HG03175 (cell line): ENCODE measurements around the gene BECN2.

Experiments used
- ATAC-seq: cut with Tn5 transposase; IDR thresholded peaks from one replicate; pipeline ENCODE4 v1.9.1; 2021; ENCODE audit warnings: mild to moderate bottlenecking, moderate library complexity; ENCODE audit not compliant: unreplicated experiment

Gene BECN2

DNA sequence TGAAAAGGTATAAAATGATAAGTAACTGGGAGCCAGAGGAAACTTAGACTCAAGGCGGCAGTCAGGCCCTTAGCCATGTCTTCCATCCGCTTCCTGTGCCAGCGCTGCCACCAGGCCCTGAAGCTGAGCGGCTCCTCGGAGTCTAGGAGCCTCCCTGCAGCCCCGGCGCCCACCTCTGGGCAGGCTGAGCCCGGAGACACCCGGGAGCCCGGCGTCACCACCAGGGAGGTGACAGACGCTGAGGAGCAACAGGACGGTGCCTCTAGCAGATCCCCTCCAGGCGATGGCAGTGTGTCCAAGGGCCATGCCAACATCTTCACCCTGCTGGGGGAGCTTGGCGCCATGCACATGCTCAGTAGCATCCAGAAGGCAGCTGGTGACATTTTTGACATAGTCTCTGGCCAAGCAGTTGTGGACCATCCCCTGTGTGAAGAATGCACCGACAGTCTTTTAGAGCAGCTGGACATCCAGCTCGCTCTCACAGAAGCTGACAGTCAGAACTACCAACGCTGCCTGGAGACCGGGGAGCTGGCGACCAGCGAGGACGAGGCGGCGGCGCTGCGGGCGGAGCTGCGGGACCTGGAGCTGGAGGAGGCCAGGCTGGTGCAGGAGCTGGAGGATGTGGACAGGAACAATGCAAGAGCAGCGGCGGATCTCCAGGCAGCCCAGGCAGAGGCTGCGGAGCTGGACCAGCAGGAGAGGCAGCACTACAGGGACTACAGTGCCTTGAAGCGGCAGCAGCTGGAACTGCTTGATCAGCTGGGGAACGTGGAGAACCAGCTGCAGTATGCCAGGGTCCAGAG, at the start of gene BECN2:
BECN2 (plus strand) TSS at position 76 of the 803 bp plus-strand sequence; CDS start at position 76, 0 bp downstream.
- ATAC-seq: no peak

GRCh38 chr1:241916196-241916595, 41.4 kb upstream of the BECN2 start:
- no peak for ATAC-seq

DNA sequence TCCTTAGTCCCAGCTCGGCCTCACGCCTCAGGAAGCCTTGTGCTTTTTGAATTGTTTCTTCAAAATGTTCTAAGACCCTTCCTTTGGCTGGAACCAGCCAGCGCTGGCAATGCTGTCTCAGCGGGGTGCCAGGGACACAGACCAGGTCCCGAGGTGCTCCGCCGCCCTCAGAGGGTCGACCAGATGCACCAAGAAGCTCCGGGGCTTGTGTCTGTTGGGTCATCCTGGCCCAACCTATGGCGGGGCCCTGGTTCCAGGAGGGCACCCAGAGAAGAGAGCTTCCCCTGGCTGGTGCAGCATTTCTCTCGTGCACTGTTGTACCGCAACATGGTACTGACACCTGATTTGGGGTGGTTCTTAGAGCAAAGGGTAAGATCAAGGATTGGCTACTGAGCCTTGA, 40.1 kb upstream of the BECN2 start:
- ATAC-seq: no peak

DNA sequence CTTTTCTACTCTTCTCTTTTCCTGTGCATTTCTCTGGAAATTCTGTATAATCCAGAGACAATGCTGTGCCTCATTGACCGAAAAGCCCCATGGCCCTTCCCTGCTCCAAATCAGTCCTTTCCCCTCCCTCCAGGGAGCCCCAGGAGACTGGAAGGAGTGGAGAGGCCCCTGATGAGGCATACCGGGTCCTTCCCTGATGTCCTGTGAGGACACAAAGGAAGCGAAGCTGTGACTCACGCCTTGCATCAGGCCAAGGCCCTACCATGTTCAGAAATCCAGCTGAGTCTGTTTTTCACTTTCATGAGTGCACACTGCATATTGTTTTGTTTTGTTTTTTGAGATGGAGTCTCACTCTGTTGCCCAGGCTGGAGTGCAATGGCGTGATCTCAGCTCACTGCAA, 38.7 kb upstream of the BECN2 start:
- ATAC-seq: no peak

DNA sequence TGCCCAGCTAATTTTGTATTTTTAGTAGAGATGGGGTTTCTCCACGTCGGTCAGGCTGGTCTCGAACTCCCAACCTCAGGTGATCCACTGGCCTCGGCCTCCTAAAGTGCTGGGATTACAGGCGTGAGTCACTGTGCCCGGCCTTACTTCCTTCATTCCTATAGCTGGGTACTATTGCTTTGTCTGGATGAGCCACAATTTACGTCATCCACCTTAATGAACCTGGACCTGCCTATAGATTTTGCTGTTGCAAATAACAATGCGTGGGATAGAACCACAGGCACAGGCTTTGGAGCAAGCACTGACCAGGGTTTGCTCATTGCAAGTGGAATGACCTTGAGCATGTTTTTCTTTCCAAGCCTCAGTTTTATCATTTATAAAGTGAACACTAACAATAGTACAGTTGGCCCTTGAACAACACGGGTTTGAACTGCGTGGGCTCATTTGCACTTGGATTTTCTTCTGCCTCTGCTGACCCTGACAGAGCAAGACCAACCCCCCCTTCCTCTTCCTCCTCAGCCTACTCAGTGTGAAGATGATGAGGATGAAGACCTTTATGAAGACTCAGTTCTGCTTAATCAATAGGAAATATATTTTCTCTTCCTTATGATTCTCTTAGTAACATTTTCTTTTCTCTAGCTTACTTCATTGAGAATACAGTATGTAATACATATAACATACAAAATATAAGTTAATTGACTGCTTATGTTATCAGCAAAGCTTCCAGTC, 33.3 kb upstream of the BECN2 start:
- ATAC-seq: no peak

DNA sequence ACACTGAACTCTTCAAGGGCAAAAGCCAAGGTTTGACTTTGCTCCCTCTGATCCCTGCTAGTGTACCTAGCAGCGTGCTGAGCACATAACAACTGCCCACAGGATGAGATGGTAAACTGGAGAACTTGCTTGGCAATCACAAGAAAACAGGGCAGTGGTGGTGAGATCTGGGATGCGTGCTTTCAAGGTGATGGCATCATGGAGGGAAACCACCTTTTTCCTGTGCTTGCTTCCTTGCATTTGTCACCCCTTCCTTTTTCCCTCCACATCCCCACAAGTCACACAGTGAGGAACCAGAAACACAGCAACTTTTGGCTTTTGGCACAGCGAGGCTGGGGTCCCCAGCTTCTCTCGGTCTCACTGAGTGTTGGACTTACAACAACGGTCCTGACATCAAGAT, 31.4 kb upstream of the BECN2 start:
- no peak for ATAC-seq

DNA sequence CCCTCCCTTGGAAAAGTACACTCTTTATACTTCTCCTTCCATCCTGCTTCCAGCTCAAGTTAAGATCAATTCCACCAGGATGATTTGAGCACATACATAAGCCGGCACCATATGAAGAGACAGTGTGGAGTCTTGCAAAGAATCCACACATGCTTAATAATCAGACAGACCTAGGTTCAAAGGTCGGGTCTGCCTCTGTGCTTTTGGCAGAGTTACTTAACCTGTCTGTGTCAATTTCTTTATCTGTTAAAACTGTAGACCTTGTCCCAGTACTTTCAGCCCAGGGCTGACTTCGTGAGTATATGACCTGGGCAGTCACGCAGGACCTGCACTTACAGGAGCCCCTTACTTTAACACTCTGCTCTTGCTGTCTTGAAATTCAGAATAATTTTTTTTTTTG, 30.2 kb upstream of the BECN2 start:
- no peak for ATAC-seq

- ATAC-seq: no peak
These were observed 24.7 kb upstream of the BECN2 start for GRCh38 chr1:241932845-241933244.

DNA sequence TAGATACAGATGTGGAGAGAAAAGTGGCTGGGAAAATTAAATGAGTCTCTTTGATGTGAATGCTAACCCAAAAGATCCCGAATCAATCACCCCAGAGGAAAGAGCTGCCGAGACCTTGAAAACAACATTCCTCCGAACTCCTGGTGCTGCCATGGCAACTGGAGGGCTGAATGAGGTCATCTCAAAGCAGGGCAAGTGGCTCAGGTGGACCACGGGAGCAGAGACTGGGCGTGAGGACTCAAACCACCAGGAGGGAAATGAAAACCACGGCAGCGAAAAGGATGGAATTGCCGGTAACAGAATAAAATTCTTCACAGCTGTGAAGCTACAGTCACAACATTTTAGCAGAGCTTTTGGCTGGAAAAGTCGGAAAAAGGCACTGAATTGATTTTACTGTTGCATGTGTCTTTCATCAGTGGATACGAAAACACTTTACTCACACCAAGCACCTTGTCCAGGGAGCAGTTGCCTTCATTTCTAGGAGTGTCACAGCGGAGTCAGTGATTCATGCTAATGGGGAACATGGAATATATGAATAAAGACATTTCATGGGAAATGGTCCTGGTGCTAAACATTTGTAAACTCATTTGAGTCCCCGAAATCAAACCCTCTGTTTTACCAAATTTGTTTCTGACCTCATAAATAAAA, 23.2 kb upstream of the BECN2 start:
- no peak for ATAC-seq

DNA sequence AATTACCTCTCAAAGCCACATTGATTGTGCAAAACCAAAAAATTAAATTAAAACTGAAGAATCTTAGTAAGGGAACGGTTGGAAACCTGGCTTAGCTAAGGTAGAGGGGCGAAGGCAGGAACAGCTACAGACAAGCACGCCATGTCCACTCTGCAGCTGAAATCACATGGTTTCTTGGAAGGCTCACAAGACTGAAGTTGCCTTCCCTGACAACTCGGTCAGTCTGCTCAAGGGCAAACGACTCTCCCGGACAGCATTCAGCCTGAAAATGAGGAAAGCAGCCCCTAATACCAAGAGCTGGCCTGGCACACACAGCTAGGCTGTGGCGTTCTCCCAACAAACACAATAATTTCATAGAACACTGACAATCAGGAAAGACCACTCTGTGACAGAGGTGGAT, 22.7 kb upstream of the BECN2 start:
- ATAC-seq: no peak

- ATAC-seq: no peak
These were observed 17.8 kb upstream of the BECN2 start for GRCh38 chr1:241939798-241940197.

DNA sequence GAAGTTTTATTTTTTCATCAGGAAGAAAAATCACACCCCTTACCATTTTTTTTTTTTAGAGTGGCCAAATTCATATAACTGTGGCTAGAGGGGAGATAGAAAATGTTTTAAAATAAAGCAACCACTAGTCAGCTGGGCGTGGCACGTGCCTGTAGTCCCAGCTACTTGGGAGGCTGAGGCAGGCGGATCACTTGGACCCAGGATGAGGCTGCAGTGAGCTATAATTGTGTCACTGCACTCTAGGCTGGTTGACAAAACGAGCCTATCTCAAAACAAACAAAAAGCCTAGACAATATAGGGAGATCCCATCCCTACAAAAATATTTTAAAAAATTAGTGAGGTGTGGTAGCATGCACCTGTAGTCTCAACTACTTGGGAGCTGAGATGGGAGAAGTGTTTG, 14.8 kb upstream of the BECN2 start:
- no peak for ATAC-seq

GRCh38 chr1:241944300-241944699, 13.3 kb upstream of the BECN2 start:
- no peak for ATAC-seq

GRCh38 chr1:241947354-241947753, 10.2 kb upstream of the BECN2 start:
- no peak for ATAC-seq

- no peak for ATAC-seq
These were observed 7.2 kb upstream of the BECN2 start for GRCh38 chr1:241950390-241950789.

GRCh38 chr1:241962153-241962552, 4.6 kb downstream of the BECN2 start:
- no peak for ATAC-seq

- ATAC-seq: no peak
These were observed 6.2 kb downstream of the BECN2 start for GRCh38 chr1:241963722-241964121.

GRCh38 chr1:241964550-241965282, 7.1 kb downstream of the BECN2 start:
- no peak for ATAC-seq

GRCh38 chr1:241968611-241969010, 11.0 kb downstream of the BECN2 start:
- no peak for ATAC-seq

DNA sequence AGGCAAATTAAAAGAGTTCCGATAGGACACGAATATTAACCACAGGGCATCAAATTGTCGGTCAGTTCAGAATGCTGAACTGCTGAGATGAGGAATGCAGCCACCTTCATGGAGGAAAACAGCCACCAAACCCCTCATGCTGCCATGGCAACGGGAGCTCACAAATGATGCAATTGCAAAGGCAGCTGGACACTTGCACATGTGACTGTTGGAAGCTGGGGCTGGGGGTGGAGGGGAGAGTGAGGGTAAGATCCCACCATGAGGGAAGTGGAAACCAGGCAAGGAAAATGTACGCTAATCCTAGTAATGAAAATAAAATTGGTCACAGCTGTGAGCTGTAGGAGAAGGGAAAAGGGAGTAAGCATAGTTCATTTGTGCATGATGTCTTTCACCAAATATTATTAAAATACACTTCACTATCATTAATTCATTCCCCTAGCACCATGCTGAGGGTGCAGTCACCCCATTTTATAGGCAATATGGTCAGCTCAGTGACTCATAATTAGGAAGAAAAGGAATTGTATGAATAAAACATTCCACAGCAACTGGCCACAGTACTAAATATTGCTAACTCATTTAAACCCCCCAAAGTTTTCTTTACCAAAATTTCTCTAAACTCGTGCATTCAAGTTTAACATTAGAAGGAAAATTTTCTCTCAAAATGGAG, 15.3 kb downstream of the BECN2 start:
- ATAC-seq: no peak

- ATAC-seq: no peak
These were observed 18.7 kb downstream of the BECN2 start for GRCh38 chr1:241976229-241976628.
